Keratinocyte (primary cell): Measurements from ENCODE around the gene CDIPT. TPM values are rescaled to one million over a fixed set of nuclear protein-coding genes. Genes with fewer than 3 reads are reported as not detected.

ENCODE experiments used
- DNase-seq: peaks from one replicate; pipeline ENCODE4 v3.0.0-alpha.2; 2011; ENCODE audit warnings: low read depth, missing footprints, low spot score
- FAIRE-seq: peaks from 2 replicates; lab custom pipeline; 2011; peaks lifted over from hg19 to GRCh38; lab: Jason Lieb, UNC
- H2AFZ ChIP-seq: 2 replicates; pipeline ENCODE4 v1.6.0; 2012; ENCODE audit warnings: low read length, control low read depth, inconsistent platforms; ENCODE audit not compliant: control insufficient read depth
- H3K27ac ChIP-seq: 2 replicates; pipeline ENCODE4 v1.5.1; 2011; ENCODE audit warnings: low read length; ENCODE audit not compliant: control insufficient read depth, insufficient read depth
- H3K27me3 ChIP-seq: 3 replicates; pipeline ENCODE4 v1.6.0; 2011; ENCODE audit warnings: low read length; ENCODE audit not compliant: control insufficient read depth, insufficient read depth; ENCODE audit errors: extremely low read depth
- H3K36me3 ChIP-seq, 2 experiments: 2 replicates in 1 of 2; 3 replicates in 1 of 2; pipeline ENCODE4 v1.5.1; 2011; ENCODE audit warnings: low read length in 2 of 2, mild to moderate bottlenecking in 1 of 2; ENCODE audit not compliant: control insufficient read depth in 2 of 2, insufficient read depth in 2 of 2; ENCODE audit errors: extremely low read depth in 1 of 2
- H3K4me1 ChIP-seq: 3 replicates; pipeline ENCODE4 v1.5.1; 2011; ENCODE audit warnings: low read length; ENCODE audit not compliant: control insufficient read depth, insufficient read depth; ENCODE audit errors: extremely low read depth
- H3K4me2 ChIP-seq: 3 replicates; pipeline ENCODE4 v1.6.0; 2011; ENCODE audit warnings: low read depth, low read length; ENCODE audit not compliant: control insufficient read depth, insufficient read depth; ENCODE audit errors: extremely low read depth
- H3K4me3 ChIP-seq, 3 experiments: fragments of 200-600 bp in 1 of 3; sonication (generic) in 1 of 3; 2 replicates in 2 of 3; 3 replicates in 1 of 3; pipeline ENCODE4 v1.5.1; 2011 to 2016; ENCODE audit warnings: low read length in 3 of 3, mild to moderate bottlenecking in 3 of 3, control low read depth in 2 of 3, inconsistent platforms in 1 of 3, low read depth in 1 of 3, mixed read lengths in 1 of 3, mixed run types in 1 of 3, moderate library complexity in 1 of 3; ENCODE audit not compliant: control insufficient read depth in 2 of 3, insufficient read depth in 2 of 3; ENCODE audit errors: extremely low read depth in 1 of 3
- H3K79me2 ChIP-seq: 2 replicates; pipeline ENCODE4 v1.6.0; 2012; ENCODE audit warnings: low read length; ENCODE audit not compliant: control insufficient read depth, insufficient read depth
- H3K9ac ChIP-seq: 3 replicates; pipeline ENCODE4 v1.6.0; 2011; ENCODE audit warnings: low read length; ENCODE audit not compliant: control insufficient read depth, insufficient read depth; ENCODE audit errors: extremely low read depth
- H3K9me1 ChIP-seq: 3 replicates; pipeline ENCODE4 v1.6.0; 2011; ENCODE audit warnings: low read length; ENCODE audit not compliant: control insufficient read depth, insufficient read depth; ENCODE audit errors: extremely low read depth
- H3K9me3 ChIP-seq: 2 replicates; pipeline ENCODE4 v1.5.1; 2012; ENCODE audit warnings: low read depth, low read length; ENCODE audit not compliant: control insufficient read depth
- H4K20me1 ChIP-seq: 3 replicates; pipeline ENCODE4 v1.6.0; 2011; ENCODE audit warnings: low read length; ENCODE audit not compliant: control insufficient read depth, insufficient read depth; ENCODE audit errors: extremely low read depth
- EZH2 ChIP-seq: IDR thresholded peaks from one replicate; pipeline ENCODE4 v1.6.1; 2012; ENCODE audit warnings: inconsistent platforms, mild to moderate bottlenecking, low read length, moderate library complexity
- dilution Hi-C: fragments of 300-500 bp; cut with MboI; formaldehyde crosslinking; loops from one replicate; pipeline ENCODE4 v1.7.0; 2020; ENCODE audit warnings: low sequenced_read_pairs; ENCODE audit not compliant: extremely low pct_ligation_motif_present
- polyA plus RNA-seq, 5 experiments: library from polyadenylated mRNA; depleted of rRNA in 3 of 5; stranded (reverse) in 3 of 5; stranded (forward) in 1 of 5; unstranded in 1 of 5; fragments of >200 nt; gene quantifications; 1 replicate in 1 of 5; 2 replicates in 3 of 5; 3 replicates in 1 of 5; pipeline versions ENCODE4 v1.2.1 to v1.2.3, GENCODE V29; 2011 to 2012; ENCODE audit warnings: missing spikeins in 2 of 5, low read depth in 1 of 5, low replicate concordance in 1 of 5
- TF ChIP-seq, protein P1 (sequence below), 3 experiments: IDR thresholded peaks in 1 of 3; conservative IDR thresholded peaks in 1 of 3; optimal IDR thresholded peaks in 1 of 3; 2 replicates in 2 of 3; 3 replicates in 1 of 3; pipeline versions ENCODE3 to v1.5.1; 2011; ENCODE audit warnings: low read length in 3 of 3, mild to moderate bottlenecking in 3 of 3, moderate library complexity in 2 of 3, control low read depth in 1 of 3, inconsistent platforms in 1 of 3; ENCODE audit not compliant: insufficient read depth in 2 of 3; ENCODE audit errors: extremely low read depth in 1 of 3

Gene CDIPT
- polyA plus RNA-seq, 1 donor (not counting 4 experiments of a cell fraction or from before 2014, with no cell fraction given), result 49.5 TPM

DNA sequence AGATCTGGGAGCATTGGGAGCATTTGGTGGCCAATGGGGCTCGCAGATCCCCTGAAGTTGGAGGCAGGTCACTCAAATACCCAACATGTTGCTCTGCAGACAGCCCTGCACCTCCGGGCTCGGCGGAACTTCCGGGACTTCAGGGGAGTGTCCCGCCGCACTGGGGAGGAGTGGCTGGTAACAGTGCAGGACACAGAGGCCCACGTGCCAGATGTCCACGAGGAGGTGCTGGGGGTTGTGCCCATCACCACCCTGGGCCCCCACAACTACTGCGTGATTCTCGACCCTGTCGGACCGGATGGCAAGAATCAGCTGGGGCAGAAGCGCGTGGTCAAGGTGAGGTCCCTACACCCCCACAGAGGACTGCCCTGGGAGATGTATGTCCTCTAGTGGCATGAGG is 26.4 kb downstream of the CDIPT start:
- no peaks in the 10 kb centered on the region for H3K9me3 ChIP-seq
- H4K20me1 ChIP-seq, result no peaks in the 10 kb centered on the region
- no peak overlapping the region for H3K4me3 ChIP-seq
- dilution Hi-C loops, result no loop called here
- no peak for TF ChIP-seq EZH2
- TF ChIP-seq, protein P1, sequence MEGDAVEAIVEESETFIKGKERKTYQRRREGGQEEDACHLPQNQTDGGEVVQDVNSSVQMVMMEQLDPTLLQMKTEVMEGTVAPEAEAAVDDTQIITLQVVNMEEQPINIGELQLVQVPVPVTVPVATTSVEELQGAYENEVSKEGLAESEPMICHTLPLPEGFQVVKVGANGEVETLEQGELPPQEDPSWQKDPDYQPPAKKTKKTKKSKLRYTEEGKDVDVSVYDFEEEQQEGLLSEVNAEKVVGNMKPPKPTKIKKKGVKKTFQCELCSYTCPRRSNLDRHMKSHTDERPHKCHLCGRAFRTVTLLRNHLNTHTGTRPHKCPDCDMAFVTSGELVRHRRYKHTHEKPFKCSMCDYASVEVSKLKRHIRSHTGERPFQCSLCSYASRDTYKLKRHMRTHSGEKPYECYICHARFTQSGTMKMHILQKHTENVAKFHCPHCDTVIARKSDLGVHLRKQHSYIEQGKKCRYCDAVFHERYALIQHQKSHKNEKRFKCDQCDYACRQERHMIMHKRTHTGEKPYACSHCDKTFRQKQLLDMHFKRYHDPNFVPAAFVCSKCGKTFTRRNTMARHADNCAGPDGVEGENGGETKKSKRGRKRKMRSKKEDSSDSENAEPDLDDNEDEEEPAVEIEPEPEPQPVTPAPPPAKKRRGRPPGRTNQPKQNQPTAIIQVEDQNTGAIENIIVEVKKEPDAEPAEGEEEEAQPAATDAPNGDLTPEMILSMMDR (optimal IDR thresholded peaks at IDR 0.05 in 1 of 3, IDR thresholded peaks at IDR 0.05 in 1 of 3, conservative IDR thresholded peaks at IDR 0.05 in 1 of 3; ENCODE audit: extremely low read depth in 1 of 3, insufficient read depth in 2 of 3, low read length in 3 of 3), result no peak
- FAIRE-seq, result no peak
- no peak for DNase-seq
- no peaks in the 10 kb centered on the region for H3K27me3 ChIP-seq
- no peak overlapping the region for H2AFZ ChIP-seq
- H3K9me1 ChIP-seq, result no peaks in the 10 kb centered on the region
- H3K4me1 ChIP-seq, result no peaks in the 10 kb centered on the region
- no peak overlapping the region for H3K4me2 ChIP-seq
- no peaks in the 10 kb centered on the region for H3K79me2 ChIP-seq
- no peak overlapping the region for H3K27ac ChIP-seq
- peaks cover 23 to 45% of the 10 kb centered on the region in 2 experiments for H3K36me3 ChIP-seq
- H3K9ac ChIP-seq, result no peak overlapping the region

DNA sequence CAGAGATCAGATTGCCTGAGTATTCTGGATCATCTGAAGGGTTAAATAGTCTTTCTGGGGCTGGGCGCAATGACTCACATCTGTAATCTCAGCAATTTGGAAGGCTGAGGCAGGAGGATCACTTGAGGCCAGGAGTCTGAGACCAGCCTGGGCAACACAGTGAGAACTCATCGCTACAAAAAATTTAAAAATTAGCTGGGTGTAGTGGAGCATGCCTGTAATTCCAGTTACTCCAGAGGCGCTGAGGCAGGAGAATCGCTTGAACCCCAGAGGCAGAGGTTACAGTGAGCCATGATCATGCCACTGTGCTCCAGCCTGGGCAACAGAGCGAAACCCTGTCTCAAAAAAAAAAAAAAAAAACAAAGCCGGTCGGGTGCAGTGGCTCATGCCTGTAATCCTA is 27.1 kb downstream of the CDIPT start:
- dilution Hi-C loops, result no loop called here
- FAIRE-seq (no peak), DNase-seq (no peak)
- H3K4me3 ChIP-seq, result no peak overlapping the region
- no peaks in the 10 kb centered on the region for H4K20me1 ChIP-seq
- peaks cover 18 to 43% of the 10 kb centered on the region in 2 experiments for H3K36me3 ChIP-seq
- TF ChIP-seq, protein P1 (optimal IDR thresholded peaks at IDR 0.05 in 1 of 3, IDR thresholded peaks at IDR 0.05 in 1 of 3, conservative IDR thresholded peaks at IDR 0.05 in 1 of 3; ENCODE audit: extremely low read depth in 1 of 3, insufficient read depth in 2 of 3, low read length in 3 of 3), result no peak
- TF ChIP-seq EZH2, result no peak
- no peaks in the 10 kb centered on the region for H3K4me1 ChIP-seq
- no peak overlapping the region for H2AFZ ChIP-seq
- no peaks in the 10 kb centered on the region for H3K79me2 ChIP-seq
- no peak overlapping the region for H3K4me2 ChIP-seq
- no peak overlapping the region for H3K9ac ChIP-seq
- H3K27me3 ChIP-seq, result no peaks in the 10 kb centered on the region
- H3K27ac ChIP-seq, result no peak overlapping the region
- H3K9me3 ChIP-seq, result no peaks in the 10 kb centered on the region
- no peaks in the 10 kb centered on the region for H3K9me1 ChIP-seq
